GM23338 (cell line): ENCODE measurements around the gene RAD51. TPM values are rescaled to one million over a fixed set of nuclear protein-coding genes. Genes with fewer than 3 reads are reported as not detected.

ENCODE experiments used
- ATAC-seq: fragments of 200-7000 bp; cut with Tn5 transposase; 3 replicates; pipeline ENCODE4 v1.9.1; 2020
- DNase-seq: peaks from one replicate; pipeline ENCODE4 v3.0.0-alpha.2; 2015; ENCODE audit warnings: low spot score
- H2AFZ ChIP-seq: fragments of 200-600 bp; sonication (generic); 2 replicates; pipeline ENCODE4 v1.8.0; 2016; ENCODE audit warnings: antibody characterized with exemption, mild to moderate bottlenecking, moderate library complexity
- H3F3A ChIP-seq: fragments of 200-600 bp; sonication (generic); replicated peaks from 2 replicates; pipeline ENCODE4 v1.8.0; 2017; ENCODE audit warnings: antibody characterized with exemption, mixed run types, low read depth
- H3K27ac ChIP-seq: fragments of 200-600 bp; sonication (generic); 2 replicates; pipeline ENCODE4 v1.6.1; 2016; ENCODE audit warnings: low read depth
- H3K27me3 ChIP-seq: fragments of 200-600 bp; sonication (generic); 2 replicates; pipeline ENCODE4 v1.8.0; 2016; ENCODE audit warnings: mild to moderate bottlenecking, mixed run types, moderate library complexity; ENCODE audit not compliant: insufficient read depth
- H3K36me3 ChIP-seq: fragments of 200-600 bp; sonication (generic); 2 replicates; pipeline ENCODE4 v1.8.0; 2016; ENCODE audit warnings: mild to moderate bottlenecking; ENCODE audit not compliant: insufficient read depth
- H3K4me1 ChIP-seq: fragments of 200-600 bp; sonication (generic); 2 replicates; pipeline ENCODE4 v1.8.0; 2016; ENCODE audit warnings: mild to moderate bottlenecking, moderate library complexity; ENCODE audit not compliant: insufficient read depth
- H3K4me2 ChIP-seq: fragments of 200-600 bp; sonication (generic); 2 replicates; pipeline ENCODE4 v1.7.1; 2017; ENCODE audit warnings: mixed run types
- H3K4me3 ChIP-seq: fragments of 200-600 bp; sonication (generic); 2 replicates; pipeline ENCODE4 v1.6.1; 2016; ENCODE audit warnings: mixed run types
- H3K79me2 ChIP-seq: fragments of 200-600 bp; sonication (generic); replicated peaks from 2 replicates; pipeline ENCODE4 v1.8.0; 2017; ENCODE audit warnings: mild to moderate bottlenecking; ENCODE audit not compliant: insufficient read depth
- H3K9me2 ChIP-seq: fragments of 200-600 bp; sonication (generic); 2 replicates; pipeline ENCODE4 v1.8.0; 2017; ENCODE audit not compliant: insufficient read depth
- H4K20me1 ChIP-seq: fragments of 200-600 bp; sonication (generic); replicated peaks from 2 replicates; pipeline ENCODE4 v1.8.0; 2017; ENCODE audit warnings: mild to moderate bottlenecking; ENCODE audit not compliant: insufficient read depth
- H3K27ac Mint-ChIP-seq: 2 replicates; pipeline ENCODE4 v1.8.0; 2020; ENCODE audit warnings: inconsistent platforms, mild to moderate bottlenecking, moderate library complexity, mixed read lengths
- H3K27me3 Mint-ChIP-seq: 3 replicates; pipeline ENCODE4 v1.8.0; 2022; ENCODE audit warnings: low read depth, mild to moderate bottlenecking, moderate library complexity, mixed read lengths, inconsistent platforms; ENCODE audit not compliant: insufficient read depth, poor library complexity
- H3K36me3 Mint-ChIP-seq: 3 replicates; pipeline ENCODE4 v1.8.0; 2021; ENCODE audit warnings: low read depth, mild to moderate bottlenecking, inconsistent platforms, moderate library complexity, mixed read lengths
- H3K4me1 Mint-ChIP-seq: 3 replicates; pipeline ENCODE4 v1.8.0; 2020; ENCODE audit warnings: mild to moderate bottlenecking, inconsistent platforms, mixed read lengths
- H3K4me3 Mint-ChIP-seq: 3 replicates; pipeline ENCODE4 v1.8.0; 2021; ENCODE audit warnings: moderate library complexity, mild to moderate bottlenecking, inconsistent platforms, mixed read lengths
- H3K9me3 Mint-ChIP-seq: 3 replicates; pipeline ENCODE4 v1.8.0; 2020; ENCODE audit warnings: moderate library complexity, mild to moderate bottlenecking, inconsistent platforms, mixed read lengths
- CREB1 ChIP-seq: fragments of 250-450 bp; sonication (Bioruptor Pico); IDR thresholded peaks from 2 replicates; pipeline ENCODE4 v1.5.0; 2020; ENCODE audit warnings: low read depth, mild to moderate bottlenecking, moderate library complexity
- EZH2 ChIP-seq: fragments of 200-600 bp; sonication (generic); IDR thresholded peaks from one replicate; pipeline ENCODE4 v1.8.0; 2017; ENCODE audit warnings: antibody characterized with exemption, mild to moderate bottlenecking, low read depth; ENCODE audit not compliant: unreplicated experiment
- EZH2phosphoT487 ChIP-seq: fragments of 200-600 bp; sonication (generic); IDR thresholded peaks from one replicate; pipeline ENCODE4 v1.8.1; 2018; ENCODE audit warnings: antibody characterized with exemption; ENCODE audit not compliant: unreplicated experiment
- JUNB ChIP-seq: IDR thresholded peaks from one replicate; pipeline ENCODE4 v1.6.1; 2016; ENCODE audit warnings: antibody characterized with exemption; ENCODE audit not compliant: unreplicated experiment
- NANOG ChIP-seq: IDR thresholded peaks from 2 replicates; pipeline ENCODE4 v1.6.1; 2016; ENCODE audit warnings: antibody characterized with exemption, borderline replicate concordance
- POLR2AphosphoS5 ChIP-seq: IDR thresholded peaks from 2 replicates; pipeline ENCODE4 v1.6.1; 2016; ENCODE audit warnings: antibody characterized with exemption, low read depth
- STAT1 ChIP-seq: IDR thresholded peaks from one replicate; pipeline ENCODE4 v1.6.1; 2016; ENCODE audit warnings: antibody characterized with exemption; ENCODE audit not compliant: unreplicated experiment
- ZNF114 ChIP-seq: fragments of 250-450 bp; sonication (Bioruptor Pico); IDR thresholded peaks from 2 replicates; pipeline ENCODE4 v1.5.0; 2020; ENCODE audit warnings: mild to moderate bottlenecking, moderate library complexity
- ZNF331 ChIP-seq: fragments of 250-450 bp; sonication (Bioruptor Pico); IDR thresholded peaks from 2 replicates; pipeline ENCODE4 v1.5.0; 2020; ENCODE audit warnings: low read depth, mild to moderate bottlenecking, moderate library complexity
- polyA plus RNA-seq: library from polyadenylated mRNA; unstranded; fragments of >200 nt; fragmentation: Nextera tagmentation; extraction: Ambion mirVana; gene quantifications from 2 replicates; pipeline ENCODE4 v1.2.1, GENCODE V29; 2016
- total RNA-seq: library from RNA; depleted of rRNA; stranded (reverse); fragments of >200 nt; shearing (Covaris generic); gene quantifications from 2 replicates; pipeline ENCODE4 v1.2.3, GENCODE V29; 2014
- TF ChIP-seq, protein P1 (sequence below): IDR thresholded peaks from 2 replicates; pipeline ENCODE4 v1.6.1; 2016; ENCODE audit warnings: antibody characterized with exemption
- TF ChIP-seq, protein P2 (sequence below), 2 experiments: fragments of 200-600 bp in 1 of 2; sonication (generic) in 1 of 2; conservative IDR thresholded peaks; 2 replicates each; pipeline versions ENCODE4 v1.5.1 to v1.6.1; 2016 to 2017; ENCODE audit warnings: antibody characterized with exemption in 2 of 2, low read depth in 2 of 2, mild to moderate bottlenecking in 2 of 2, moderate library complexity in 1 of 2
- TF ChIP-seq, protein P3 (sequence below): IDR thresholded peaks from one replicate; pipeline ENCODE4 v1.6.1; 2018; ENCODE audit warnings: antibody characterized with exemption; ENCODE audit not compliant: unreplicated experiment
- TF ChIP-seq, protein P4 (sequence below): fragments of 250-450 bp; sonication (Bioruptor Pico); IDR thresholded peaks from 2 replicates; pipeline ENCODE4 v1.5.0; 2020; ENCODE audit warnings: mild to moderate bottlenecking, moderate library complexity

Gene RAD51
- total and polyA plus RNA-seq, 2 experiments from 2014 or later, result 20.3 to 26.2 TPM

DNA sequence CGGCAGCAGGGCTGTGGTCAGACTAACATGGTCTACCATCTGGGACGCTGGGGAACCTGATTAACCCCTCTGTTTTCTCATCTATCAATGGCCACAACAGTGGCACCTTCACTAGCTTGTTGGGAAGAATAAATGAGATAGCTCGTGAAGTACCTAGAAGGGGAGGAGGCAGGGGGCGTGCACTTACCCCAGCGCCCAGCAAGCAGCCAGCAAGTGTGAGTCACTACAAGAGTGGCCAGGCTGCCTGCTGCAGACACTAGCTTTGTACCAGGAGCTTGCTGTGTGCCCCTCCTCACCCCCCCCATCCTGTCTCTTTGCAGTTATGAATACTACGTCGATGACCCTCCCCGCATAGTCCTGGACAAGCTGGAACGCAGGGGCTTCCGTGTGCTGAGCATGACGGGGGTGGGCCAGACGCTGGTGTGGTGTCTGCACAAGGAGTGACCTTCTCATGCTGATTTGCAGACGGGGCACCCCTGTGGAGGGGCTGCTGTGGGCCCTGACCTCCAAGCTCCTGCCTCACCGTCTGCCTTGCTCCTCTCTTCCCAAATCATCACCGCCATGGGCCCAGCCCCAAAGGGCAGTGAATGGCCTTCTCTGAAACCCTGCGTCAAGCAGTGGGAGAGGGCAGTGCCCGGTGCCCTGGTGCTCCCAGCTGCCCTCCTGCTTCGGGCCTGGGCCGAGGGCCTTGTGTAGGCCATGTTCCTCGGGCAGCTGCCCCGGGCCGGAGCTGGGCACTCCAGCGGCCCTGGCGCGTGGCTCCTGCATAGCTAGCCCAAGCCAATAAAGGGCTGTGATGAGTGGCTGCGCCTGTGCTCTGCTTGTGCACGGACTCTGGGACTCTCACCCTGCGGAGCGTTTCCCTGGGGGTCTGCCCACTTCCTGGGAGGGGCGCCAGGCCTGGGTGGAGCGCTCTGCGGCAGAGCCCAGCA, 72.2 kb downstream of the RAD51 start:
- Histone ChIP-seq H3K4me2 (no peak overlapping the region), H3F3A (peaks cover 15% of the 10 kb centered on the region), H3K27ac (no peak overlapping the region), H3K9me2 (no peaks in the 10 kb centered on the region), H3K79me2 (no peaks in the 10 kb centered on the region), H3K36me3 (no peaks in the 10 kb centered on the region), H3K27me3 (0 out of 2 replicates have a peak, but pooled peaks cover 4% of the 10 kb centered on the region), H3K4me3 (no peak overlapping the region), H2AFZ (no peak overlapping the region), H3K4me1 (peaks cover 23% of the 10 kb centered on the region), H4K20me1 (no peaks in the 10 kb centered on the region)
- Mint-ChIP-seq H3K9me3 (no peaks in the 10 kb centered on the region), H3K27ac (no peak overlapping the region), H3K27me3 (peaks cover 26% of the 10 kb centered on the region), H3K4me3 (no peak overlapping the region), H3K4me1 (peaks cover 41% of the 10 kb centered on the region), H3K36me3 (no peaks in the 10 kb centered on the region)
- DNase-seq (peak; percentile 23), ATAC-seq (no peak)
- TF ChIP-seq, protein P1, sequence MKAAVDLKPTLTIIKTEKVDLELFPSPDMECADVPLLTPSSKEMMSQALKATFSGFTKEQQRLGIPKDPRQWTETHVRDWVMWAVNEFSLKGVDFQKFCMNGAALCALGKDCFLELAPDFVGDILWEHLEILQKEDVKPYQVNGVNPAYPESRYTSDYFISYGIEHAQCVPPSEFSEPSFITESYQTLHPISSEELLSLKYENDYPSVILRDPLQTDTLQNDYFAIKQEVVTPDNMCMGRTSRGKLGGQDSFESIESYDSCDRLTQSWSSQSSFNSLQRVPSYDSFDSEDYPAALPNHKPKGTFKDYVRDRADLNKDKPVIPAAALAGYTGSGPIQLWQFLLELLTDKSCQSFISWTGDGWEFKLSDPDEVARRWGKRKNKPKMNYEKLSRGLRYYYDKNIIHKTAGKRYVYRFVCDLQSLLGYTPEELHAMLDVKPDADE, result no peak
- TF ChIP-seq CREB1 (CRISPR knock-in tag), result no peak
- TF ChIP-seq ZNF331 (CRISPR knock-in tag), result no peak
- TF ChIP-seq STAT1, result no peak
- TF ChIP-seq JUNB, result no peak
- no peak for TF ChIP-seq EZH2phosphoT487
- TF ChIP-seq, protein P2, sequence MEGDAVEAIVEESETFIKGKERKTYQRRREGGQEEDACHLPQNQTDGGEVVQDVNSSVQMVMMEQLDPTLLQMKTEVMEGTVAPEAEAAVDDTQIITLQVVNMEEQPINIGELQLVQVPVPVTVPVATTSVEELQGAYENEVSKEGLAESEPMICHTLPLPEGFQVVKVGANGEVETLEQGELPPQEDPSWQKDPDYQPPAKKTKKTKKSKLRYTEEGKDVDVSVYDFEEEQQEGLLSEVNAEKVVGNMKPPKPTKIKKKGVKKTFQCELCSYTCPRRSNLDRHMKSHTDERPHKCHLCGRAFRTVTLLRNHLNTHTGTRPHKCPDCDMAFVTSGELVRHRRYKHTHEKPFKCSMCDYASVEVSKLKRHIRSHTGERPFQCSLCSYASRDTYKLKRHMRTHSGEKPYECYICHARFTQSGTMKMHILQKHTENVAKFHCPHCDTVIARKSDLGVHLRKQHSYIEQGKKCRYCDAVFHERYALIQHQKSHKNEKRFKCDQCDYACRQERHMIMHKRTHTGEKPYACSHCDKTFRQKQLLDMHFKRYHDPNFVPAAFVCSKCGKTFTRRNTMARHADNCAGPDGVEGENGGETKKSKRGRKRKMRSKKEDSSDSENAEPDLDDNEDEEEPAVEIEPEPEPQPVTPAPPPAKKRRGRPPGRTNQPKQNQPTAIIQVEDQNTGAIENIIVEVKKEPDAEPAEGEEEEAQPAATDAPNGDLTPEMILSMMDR (conservative IDR thresholded peaks at IDR 0.05; ENCODE audit: low read depth in 2 of 2), result no peak
- TF ChIP-seq ZNF114, result no peak
- TF ChIP-seq EZH2, result no peak
- no peak for TF ChIP-seq POLR2AphosphoS5
- no peak for TF ChIP-seq NANOG
- TF ChIP-seq, protein P3, sequence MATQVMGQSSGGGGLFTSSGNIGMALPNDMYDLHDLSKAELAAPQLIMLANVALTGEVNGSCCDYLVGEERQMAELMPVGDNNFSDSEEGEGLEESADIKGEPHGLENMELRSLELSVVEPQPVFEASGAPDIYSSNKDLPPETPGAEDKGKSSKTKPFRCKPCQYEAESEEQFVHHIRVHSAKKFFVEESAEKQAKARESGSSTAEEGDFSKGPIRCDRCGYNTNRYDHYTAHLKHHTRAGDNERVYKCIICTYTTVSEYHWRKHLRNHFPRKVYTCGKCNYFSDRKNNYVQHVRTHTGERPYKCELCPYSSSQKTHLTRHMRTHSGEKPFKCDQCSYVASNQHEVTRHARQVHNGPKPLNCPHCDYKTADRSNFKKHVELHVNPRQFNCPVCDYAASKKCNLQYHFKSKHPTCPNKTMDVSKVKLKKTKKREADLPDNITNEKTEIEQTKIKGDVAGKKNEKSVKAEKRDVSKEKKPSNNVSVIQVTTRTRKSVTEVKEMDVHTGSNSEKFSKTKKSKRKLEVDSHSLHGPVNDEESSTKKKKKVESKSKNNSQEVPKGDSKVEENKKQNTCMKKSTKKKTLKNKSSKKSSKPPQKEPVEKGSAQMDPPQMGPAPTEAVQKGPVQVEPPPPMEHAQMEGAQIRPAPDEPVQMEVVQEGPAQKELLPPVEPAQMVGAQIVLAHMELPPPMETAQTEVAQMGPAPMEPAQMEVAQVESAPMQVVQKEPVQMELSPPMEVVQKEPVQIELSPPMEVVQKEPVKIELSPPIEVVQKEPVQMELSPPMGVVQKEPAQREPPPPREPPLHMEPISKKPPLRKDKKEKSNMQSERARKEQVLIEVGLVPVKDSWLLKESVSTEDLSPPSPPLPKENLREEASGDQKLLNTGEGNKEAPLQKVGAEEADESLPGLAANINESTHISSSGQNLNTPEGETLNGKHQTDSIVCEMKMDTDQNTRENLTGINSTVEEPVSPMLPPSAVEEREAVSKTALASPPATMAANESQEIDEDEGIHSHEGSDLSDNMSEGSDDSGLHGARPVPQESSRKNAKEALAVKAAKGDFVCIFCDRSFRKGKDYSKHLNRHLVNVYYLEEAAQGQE, result no peak
- TF ChIP-seq, protein P4, sequence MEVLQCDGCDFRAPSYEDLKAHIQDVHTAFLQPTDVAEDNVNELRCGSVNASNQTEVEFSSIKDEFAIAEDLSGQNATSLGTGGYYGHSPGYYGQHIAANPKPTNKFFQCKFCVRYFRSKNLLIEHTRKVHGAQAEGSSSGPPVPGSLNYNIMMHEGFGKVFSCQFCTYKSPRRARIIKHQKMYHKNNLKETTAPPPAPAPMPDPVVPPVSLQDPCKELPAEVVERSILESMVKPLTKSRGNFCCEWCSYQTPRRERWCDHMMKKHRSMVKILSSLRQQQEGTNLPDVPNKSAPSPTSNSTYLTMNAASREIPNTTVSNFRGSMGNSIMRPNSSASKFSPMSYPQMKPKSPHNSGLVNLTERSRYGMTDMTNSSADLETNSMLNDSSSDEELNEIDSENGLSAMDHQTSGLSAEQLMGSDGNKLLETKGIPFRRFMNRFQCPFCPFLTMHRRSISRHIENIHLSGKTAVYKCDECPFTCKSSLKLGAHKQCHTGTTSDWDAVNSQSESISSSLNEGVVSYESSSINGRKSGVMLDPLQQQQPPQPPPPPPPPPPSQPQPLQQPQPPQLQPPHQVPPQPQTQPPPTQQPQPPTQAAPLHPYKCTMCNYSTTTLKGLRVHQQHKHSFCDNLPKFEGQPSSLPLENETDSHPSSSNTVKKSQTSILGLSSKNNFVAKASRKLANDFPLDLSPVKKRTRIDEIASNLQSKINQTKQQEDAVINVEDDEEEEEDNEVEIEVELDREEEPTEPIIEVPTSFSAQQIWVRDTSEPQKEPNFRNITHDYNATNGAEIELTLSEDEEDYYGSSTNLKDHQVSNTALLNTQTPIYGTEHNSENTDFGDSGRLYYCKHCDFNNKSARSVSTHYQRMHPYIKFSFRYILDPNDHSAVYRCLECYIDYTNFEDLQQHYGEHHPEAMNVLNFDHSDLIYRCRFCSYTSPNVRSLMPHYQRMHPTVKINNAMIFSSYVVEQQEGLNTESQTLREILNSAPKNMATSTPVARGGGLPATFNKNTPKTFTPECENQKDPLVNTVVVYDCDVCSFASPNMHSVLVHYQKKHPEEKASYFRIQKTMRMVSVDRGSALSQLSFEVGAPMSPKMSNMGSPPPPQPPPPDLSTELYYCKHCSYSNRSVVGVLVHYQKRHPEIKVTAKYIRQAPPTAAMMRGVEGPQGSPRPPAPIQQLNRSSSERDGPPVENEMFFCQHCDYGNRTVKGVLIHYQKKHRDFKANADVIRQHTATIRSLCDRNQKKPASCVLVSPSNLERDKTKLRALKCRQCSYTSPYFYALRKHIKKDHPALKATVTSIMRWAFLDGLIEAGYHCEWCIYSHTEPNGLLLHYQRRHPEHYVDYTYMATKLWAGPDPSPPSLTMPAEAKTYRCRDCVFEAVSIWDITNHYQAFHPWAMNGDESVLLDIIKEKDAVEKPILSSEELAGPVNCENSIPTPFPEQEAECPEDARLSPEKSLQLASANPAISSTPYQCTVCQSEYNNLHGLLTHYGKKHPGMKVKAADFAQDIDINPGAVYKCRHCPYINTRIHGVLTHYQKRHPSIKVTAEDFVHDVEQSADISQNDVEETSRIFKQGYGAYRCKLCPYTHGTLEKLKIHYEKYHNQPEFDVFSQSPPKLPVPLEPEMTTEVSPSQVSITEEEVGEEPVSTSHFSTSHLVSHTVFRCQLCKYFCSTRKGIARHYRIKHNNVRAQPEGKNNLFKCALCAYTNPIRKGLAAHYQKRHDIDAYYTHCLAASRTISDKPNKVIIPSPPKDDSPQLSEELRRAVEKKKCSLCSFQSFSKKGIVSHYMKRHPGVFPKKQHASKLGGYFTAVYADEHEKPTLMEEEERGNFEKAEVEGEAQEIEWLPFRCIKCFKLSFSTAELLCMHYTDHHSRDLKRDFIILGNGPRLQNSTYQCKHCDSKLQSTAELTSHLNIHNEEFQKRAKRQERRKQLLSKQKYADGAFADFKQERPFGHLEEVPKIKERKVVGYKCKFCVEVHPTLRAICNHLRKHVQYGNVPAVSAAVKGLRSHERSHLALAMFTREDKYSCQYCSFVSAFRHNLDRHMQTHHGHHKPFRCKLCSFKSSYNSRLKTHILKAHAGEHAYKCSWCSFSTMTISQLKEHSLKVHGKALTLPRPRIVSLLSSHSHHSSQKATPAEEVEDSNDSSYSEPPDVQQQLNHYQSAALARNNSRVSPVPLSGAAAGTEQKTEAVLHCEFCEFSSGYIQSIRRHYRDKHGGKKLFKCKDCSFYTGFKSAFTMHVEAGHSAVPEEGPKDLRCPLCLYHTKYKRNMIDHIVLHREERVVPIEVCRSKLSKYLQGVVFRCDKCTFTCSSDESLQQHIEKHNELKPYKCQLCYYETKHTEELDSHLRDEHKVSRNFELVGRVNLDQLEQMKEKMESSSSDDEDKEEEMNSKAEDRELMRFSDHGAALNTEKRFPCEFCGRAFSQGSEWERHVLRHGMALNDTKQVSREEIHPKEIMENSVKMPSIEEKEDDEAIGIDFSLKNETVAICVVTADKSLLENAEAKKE, result no peak
